GM19463 (cell line): ENCODE measurements around the gene PPP2R2B.
"Not testable (repeated sequence)": the region's sequence is repeated elsewhere in the genome, so short reads cannot be mapped to it uniquely, and the experiment has no call there.

Experiments
- ATAC-seq: cut with Tn5 transposase; IDR thresholded peaks from one replicate; pipeline ENCODE4 v1.9.1; 2021; ENCODE audit warnings: mild to moderate bottlenecking, moderate library complexity; ENCODE audit not compliant: unreplicated experiment

The PPP2R2B gene

GRCh38 chr5:146751781-146752401 lies 126.7 kb downstream of the PPP2R2B start:
- peak; percentile 97 for ATAC-seq

- ATAC-seq = no peak
Observed at GRCh38 chr5:146751054-146751453, 127.5 kb downstream of the PPP2R2B start.

- no peak for ATAC-seq
Observed at GRCh38 chr5:146748533-146748932, 130.0 kb downstream of the PPP2R2B start.

DNA sequence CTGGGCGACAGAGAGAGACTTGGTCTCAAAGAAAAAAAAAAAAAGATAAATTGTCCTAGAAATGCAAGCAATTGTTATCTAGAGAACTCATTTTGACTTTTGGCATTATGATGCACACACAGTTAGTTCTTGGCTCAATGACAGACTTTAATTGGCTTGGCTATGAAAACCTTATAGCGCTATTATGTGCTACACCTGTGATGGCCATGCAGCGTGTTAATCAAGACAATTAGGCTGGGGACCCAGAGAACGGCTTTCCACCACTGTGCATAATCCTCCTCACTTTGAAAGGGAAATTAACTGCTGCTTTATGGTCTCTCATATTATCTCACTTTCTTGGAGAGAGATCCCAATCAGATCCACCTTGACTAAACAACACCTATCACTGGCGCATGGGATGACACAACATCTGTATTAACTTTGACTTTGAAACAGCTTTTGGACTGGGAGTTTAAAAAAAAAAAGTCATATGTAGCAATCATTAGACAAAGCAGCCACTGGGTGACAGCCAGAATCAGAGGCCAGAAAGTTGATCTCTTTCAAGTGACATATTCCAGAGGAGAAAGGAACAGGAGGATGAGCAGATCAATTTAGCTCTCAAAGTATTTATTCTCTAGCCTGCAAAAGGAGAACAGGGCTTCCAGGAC lies 132.5 kb downstream of the PPP2R2B start:
- no peak for ATAC-seq

DNA sequence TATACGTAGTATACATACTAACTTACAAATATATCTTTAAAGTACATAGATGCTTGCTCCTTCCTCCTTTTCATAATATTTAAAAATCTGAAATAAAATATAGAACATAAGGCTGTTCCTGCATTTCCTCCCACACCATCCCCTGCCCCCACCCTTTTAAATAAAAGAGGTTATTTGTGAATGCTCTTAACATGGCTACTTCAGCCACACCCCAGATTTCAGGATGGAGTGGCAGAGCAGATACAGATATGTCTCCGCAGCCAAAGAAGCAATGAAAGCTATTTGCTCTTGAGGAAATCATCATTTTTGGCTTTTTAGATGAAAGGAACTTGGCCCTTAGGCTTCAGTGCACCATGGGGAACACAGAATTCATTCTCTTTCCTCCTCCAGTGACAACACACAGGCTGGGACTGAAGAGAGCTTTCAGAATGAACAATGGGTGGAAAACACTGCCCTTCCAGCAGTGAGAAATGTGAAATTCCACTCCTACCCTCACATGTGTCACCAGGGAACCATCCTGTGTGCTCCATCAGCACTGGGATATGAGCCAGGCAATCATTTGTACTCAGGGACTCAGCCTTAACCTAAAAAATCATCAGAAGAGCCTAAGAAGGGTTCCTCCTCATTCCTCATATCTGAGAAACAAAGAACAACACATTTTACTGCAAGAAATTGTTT lies 134.3 kb downstream of the PPP2R2B start:
- ATAC-seq = no peak

DNA sequence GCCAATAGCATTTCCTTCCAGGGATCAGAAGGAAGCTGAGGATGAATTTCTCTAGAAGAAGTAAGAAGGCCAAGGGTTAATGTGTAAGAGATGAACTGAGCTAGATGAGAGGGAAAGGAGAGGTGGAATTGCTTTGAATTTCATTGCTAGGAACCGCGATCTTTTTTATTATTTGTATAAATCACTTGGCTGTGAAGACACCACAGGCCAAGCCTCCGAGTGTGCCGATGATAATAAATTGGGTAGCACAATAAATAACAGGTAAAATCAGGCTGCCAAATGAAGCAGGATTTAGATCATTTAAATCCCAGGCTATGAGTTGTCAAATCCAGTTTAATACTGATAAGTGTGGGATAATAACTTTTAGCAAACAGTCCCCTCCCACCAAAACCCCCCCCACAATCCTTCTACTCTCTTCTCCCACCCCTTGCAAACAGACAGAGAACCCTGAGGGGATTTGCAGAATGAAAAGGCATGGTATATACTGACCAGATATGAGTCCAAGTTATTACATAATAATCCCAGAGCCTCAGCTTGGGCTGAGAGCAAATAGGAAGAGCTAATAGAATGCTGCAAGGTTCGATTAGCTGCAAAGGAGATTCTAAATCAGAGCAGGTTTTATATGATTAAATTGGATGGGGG lies 143.5 kb downstream of the PPP2R2B start:
- no peak for ATAC-seq

DNA sequence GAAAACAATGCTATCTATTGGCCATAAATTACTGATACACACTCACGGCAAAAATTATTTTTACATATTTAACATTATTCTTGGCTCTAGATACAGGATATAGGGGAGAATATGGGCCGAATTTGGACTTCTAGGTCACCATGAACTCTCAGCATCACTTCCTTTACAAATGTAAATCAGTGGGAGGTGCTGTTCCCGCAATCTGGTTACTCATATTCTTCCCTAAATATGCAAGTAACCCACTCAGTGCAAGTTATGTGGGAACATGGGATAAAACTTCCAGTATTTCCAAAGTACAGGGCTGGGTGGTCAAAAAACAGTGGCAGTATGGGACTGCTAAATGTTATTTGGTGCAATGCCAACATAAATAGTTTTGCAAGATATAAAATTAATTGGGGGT lies 145.6 kb downstream of the PPP2R2B start:
- no peak for ATAC-seq

DNA sequence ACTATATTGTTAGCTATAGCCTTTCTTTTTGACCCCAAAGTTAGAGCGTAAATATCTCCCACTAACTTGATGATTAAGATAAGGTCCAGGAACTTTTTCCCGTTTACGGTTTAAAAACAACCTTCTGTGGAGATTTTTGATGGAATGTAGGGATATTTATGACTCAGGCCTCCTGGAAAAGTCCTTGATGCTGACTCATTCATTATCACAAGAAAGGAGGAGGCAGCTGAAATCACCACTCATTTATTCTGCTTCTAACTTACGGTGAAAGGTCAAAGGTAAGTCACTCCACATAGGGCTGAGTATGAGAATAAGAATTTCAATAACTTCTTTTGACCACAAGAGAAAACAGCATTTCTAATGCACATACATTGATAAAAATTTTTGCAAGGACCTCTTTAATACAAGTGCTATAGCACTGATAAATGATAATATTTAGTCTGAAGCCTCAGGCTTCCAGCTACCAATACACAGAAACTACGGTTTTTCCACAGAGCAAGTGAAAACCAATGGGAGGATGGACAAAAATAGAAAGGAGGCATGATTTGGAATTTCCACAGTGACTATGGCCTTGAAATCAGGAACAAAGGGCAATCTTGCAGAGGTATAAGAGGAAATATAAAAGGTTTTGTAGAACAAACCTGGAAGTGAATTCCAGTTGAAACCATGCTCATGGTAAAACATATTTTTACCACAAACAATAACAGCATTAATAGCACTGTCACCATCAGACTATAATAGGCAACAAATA lies 146.5 kb downstream of the PPP2R2B start:
- no peak for ATAC-seq

GRCh38 chr5:146728746-146729145 lies 149.8 kb downstream of the PPP2R2B start:
- not testable (repeated sequence) for ATAC-seq

- ATAC-seq = no peak
Observed at GRCh38 chr5:146726891-146727290, 151.7 kb downstream of the PPP2R2B start.

GRCh38 chr5:146726020-146726419 lies 152.5 kb downstream of the PPP2R2B start:
- ATAC-seq = no peak

DNA sequence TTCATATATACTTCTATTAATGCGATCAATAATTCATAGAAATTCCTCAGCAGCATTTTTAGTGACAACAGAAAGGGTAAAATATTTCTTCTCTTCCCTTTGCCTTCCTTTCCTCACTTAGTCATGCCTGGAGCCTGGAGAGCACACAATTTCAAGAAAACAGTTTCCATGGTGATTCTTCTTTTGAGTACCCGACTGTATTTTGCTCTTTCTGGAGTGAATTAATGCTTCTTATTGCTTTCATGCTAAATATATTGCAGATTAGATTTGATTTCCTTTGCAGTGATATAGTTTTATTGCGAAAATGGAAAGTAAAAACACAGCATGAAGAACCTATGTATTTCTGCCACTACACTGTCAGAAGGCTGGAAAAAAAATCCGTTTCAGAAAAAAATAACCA lies 153.5 kb downstream of the PPP2R2B start:
- no peak for ATAC-seq

DNA sequence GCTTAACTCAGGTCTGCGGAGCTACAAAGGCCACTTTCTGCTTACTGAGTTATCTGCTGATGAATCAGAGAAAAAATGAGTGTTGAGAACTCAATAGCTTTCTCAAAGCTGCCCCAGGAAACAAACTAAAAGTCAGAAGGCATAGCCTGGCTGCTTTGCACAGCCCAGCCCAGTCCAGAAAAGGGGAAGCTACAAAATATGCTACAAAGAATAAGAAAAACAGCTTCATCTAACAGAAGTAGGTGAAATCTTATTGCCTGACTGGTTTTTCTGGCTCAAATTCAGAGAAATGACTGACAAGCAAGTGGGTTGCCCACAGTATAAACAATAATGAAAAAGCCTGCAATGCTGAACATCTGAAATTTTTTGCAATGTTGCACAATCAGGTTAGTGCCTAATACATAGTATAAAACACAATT lies 156.2 kb downstream of the PPP2R2B start:
- ATAC-seq = no peak

GRCh38 chr5:146721073-146721815 lies 157.3 kb downstream of the PPP2R2B start:
- ATAC-seq = no peak

DNA sequence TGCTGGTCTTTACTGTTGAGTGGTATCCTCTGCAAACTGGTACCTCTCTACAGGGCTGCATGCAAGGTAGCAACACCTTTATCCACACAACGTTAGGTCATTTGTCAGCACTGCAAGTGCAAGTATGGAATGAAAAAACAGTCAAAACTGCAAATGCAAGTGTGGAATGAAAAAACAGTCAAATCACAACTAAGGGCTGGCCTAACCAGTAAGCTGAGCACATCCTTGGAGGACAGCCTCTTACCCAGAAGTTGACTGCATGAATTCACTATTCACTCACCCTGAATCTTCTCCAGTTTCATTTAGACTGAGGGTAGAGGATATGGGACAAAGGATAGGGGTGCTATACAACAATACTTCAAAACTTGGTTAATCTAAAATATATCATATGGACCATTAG lies 158.4 kb downstream of the PPP2R2B start:
- ATAC-seq = no peak

DNA sequence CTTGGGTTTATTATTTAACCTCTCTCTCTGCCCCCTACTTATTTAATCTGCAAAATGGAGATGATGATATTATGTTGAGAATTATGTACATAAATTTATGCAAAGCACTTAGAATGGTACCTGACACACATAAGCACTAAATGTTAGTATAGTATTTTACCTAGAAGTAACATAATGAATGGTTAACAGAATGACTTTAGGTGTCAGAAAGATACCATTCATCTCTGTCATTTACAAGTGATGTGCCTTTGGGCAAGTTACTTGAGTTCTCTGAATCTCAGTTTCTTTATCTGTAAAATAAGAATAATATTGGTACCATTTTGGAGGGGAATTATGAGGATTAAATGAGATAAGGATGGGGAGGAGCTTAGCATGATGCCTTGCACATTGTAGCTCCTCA lies 159.4 kb downstream of the PPP2R2B start:
- ATAC-seq = no peak

DNA sequence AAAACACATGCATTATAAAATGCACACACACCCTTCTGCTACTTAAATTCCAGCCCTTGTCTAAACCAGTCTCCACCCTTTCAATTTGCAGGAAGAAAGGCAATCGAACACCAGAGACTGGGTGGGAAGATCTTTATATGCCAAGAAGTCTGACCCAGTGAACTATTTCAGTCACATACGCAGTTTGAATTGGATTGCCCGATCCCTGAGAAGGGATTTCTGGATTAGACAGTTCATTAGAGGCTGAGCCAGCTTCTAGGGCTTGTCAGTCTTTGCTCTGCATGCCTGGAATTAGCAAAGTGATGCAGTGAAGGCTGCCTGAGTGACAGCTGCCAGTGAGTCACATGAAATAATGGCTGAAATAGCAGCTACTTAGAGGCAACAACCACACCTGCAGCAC lies 159.9 kb downstream of the PPP2R2B start:
- no peak for ATAC-seq

DNA sequence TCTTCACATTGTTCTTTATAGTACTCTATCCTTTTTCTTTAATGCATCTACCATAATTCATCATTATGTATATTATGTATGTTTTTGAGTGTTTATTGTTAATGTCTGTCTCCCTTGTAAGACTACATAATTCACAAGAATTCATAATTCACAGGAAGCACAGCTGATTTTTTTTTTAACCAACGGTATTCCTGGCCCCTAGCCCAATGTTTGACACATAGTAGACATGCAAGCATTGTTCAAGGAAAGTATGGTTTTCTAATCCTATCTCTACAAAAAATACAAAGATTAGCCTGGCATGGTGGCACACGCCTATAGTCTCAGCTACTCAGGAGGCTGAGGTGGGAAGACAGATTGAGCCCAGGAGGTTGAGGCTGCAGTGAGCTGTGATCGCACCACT lies 160.6 kb downstream of the PPP2R2B start:
- no peak for ATAC-seq

DNA sequence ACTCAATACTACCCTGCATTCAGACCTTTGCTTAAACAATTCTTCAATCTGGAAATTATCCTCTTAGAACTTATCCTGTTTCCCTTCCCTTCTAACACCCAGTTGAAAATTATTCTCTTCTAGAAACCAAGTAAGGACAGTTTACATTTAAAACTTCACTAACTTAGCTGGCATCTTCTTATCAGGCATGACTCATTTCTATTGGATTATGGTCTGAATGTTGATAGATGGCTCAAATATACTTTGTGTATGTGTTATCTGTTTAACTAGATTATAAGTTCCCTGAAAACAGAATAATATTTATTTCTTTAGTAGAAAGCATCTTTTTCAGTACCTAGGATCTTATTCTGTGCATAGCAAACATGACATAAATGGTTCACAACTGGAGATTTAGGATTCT lies 161.9 kb downstream of the PPP2R2B start:
- no peak for ATAC-seq

DNA sequence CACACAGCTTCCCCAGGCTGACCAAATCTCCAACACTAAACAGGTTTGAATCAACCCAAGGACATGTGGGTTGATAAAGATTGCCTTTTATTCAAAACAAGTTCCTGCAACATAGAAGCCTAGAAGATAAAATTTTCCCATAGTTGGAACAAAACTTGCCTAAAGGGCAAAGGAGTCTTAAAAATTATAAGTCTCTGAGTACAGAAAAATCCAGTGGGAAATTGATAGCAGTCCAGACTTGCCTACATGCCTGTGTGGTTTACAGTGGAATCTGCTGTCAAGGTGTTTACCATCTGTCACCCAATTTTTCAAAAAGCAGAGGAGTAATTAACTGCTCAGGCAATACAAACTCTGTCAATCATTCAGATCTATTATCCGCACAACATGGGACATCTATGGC lies 168.2 kb downstream of the PPP2R2B start:
- ATAC-seq = no peak
